ENCODE data around the gene PRM1. TPM values are rescaled to one million over a fixed set of nuclear protein-coding genes. Genes with fewer than 3 reads are reported as not detected.

The PRM1 gene
- total and polyA plus RNA-seq, 2 of the 13 experiments (the other 11 are each of a cell fraction or from before 2014, with no cell fraction given): not detected

DNA sequence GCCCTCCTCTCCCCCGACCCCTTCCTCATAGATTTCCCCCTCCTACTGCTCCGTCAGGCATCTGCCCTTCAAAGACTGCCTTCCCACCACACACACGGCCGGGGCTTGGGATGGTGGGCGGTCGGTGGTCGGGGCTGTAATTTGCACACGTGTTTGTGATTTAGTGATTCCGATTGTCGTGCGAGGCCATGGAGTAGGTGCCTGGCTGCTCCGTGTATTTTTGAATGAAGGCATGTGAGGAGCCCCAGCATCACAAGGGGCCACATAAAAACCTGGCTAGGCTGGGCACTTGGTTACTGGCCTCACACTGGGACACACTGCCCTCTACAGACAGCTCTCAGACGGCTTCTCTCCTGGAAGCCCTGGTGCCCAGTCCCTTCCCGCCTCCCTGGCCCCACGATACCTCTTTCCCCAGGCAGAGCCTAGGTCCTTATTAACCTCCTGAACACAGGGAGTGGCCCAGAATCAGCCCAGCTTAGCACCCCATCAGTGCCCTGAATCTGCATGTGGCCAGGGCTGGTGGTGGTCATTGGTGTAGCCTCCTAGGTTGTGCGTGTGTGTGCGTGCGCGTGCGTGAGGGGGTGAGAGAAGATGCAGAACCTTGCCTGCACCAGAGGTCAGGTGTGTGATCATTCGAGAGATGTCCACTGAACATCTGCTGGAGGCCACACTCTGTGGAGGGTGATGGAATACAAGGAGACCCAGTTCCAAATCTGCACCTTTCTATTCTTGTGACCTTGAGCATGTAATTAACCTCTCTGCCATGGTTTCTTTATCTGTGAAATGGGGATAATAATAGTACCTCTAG is 23.8 kb downstream of the PRM1 start (continued):
- TF ChIP-seq, protein P1, sequence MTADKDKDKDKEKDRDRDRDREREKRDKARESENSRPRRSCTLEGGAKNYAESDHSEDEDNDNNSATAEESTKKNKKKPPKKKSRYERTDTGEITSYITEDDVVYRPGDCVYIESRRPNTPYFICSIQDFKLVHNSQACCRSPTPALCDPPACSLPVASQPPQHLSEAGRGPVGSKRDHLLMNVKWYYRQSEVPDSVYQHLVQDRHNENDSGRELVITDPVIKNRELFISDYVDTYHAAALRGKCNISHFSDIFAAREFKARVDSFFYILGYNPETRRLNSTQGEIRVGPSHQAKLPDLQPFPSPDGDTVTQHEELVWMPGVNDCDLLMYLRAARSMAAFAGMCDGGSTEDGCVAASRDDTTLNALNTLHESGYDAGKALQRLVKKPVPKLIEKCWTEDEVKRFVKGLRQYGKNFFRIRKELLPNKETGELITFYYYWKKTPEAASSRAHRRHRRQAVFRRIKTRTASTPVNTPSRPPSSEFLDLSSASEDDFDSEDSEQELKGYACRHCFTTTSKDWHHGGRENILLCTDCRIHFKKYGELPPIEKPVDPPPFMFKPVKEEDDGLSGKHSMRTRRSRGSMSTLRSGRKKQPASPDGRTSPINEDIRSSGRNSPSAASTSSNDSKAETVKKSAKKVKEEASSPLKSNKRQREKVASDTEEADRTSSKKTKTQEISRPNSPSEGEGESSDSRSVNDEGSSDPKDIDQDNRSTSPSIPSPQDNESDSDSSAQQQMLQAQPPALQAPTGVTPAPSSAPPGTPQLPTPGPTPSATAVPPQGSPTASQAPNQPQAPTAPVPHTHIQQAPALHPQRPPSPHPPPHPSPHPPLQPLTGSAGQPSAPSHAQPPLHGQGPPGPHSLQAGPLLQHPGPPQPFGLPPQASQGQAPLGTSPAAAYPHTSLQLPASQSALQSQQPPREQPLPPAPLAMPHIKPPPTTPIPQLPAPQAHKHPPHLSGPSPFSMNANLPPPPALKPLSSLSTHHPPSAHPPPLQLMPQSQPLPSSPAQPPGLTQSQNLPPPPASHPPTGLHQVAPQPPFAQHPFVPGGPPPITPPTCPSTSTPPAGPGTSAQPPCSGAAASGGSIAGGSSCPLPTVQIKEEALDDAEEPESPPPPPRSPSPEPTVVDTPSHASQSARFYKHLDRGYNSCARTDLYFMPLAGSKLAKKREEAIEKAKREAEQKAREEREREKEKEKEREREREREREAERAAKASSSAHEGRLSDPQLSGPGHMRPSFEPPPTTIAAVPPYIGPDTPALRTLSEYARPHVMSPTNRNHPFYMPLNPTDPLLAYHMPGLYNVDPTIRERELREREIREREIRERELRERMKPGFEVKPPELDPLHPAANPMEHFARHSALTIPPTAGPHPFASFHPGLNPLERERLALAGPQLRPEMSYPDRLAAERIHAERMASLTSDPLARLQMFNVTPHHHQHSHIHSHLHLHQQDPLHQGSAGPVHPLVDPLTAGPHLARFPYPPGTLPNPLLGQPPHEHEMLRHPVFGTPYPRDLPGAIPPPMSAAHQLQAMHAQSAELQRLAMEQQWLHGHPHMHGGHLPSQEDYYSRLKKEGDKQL (CRISPR knock-in tag; IDR thresholded peaks at IDR 0.05; ENCODE audit: low read depth): no peak
- peak; percentile 68; the same call in 1 of the 2 replicates for TF ChIP-seq ZNF782 (CRISPR knock-in tag; IDR thresholded peaks at IDR 0.05; ENCODE audit: borderline replicate concordance)
- TF ChIP-seq ZNF468 (CRISPR knock-in tag; IDR thresholded peaks at IDR 0.05): peak; percentile 72; the same call in 1 of the 2 replicates
- no peak for TF ChIP-seq TEAD3 (CRISPR knock-in tag; optimal IDR thresholded peaks at IDR 0.05; ENCODE audit: borderline replicate concordance)
- TF ChIP-seq ZNF883 (CRISPR knock-in tag; IDR thresholded peaks at IDR 0.05; ENCODE audit: not compliant biosample characterization): peak; percentile 77
- TF ChIP-seq HOXA3 (CRISPR knock-in tag; IDR thresholded peaks at IDR 0.05): peak; percentile 82
- TF ChIP-seq SATB2 (CRISPR knock-in tag; IDR thresholded peaks at IDR 0.05): peak; percentile 91; the same call in 1 of the 2 replicates
- TF ChIP-seq ZFYVE20 (CRISPR knock-in tag; IDR thresholded peaks at IDR 0.05; ENCODE audit: borderline replicate concordance, low read depth): no peak
- peak; percentile 71 for TF ChIP-seq ISL2 (CRISPR knock-in tag; IDR thresholded peaks at IDR 0.05)
- TF ChIP-seq SALL2 (CRISPR knock-in tag; IDR thresholded peaks at IDR 0.05): peak; percentile 85; the same call in 1 of the 2 replicates
- TF ChIP-seq IKZF1 (IDR thresholded peaks at IDR 0.05): no peak
- TF ChIP-seq, protein P2, sequence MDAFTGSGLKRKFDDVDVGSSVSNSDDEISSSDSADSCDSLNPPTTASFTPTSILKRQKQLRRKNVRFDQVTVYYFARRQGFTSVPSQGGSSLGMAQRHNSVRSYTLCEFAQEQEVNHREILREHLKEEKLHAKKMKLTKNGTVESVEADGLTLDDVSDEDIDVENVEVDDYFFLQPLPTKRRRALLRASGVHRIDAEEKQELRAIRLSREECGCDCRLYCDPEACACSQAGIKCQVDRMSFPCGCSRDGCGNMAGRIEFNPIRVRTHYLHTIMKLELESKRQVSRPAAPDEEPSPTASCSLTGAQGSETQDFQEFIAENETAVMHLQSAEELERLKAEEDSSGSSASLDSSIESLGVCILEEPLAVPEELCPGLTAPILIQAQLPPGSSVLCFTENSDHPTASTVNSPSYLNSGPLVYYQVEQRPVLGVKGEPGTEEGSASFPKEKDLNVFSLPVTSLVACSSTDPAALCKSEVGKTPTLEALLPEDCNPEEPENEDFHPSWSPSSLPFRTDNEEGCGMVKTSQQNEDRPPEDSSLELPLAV (CRISPR knock-in tag; conservative IDR thresholded peaks at IDR 0.05; ENCODE audit: low read depth): no peak
- TF ChIP-seq ARID2 (CRISPR knock-in tag; IDR thresholded peaks at IDR 0.05; ENCODE audit: borderline replicate concordance): peak; percentile 85; the same call in 1 of the 2 replicates
- TF ChIP-seq FOXA3 (CRISPR knock-in tag; IDR thresholded peaks at IDR 0.05): peak; percentile 51
- peak; percentile 41; the same call in 1 of the 2 replicates for TF ChIP-seq ZIK1 (CRISPR knock-in tag; IDR thresholded peaks at IDR 0.05; ENCODE audit: borderline replicate concordance, low read depth)
- no peak for TF ChIP-seq U2AF2 (IDR thresholded peaks at IDR 0.05; ENCODE audit: low read depth, low read length)
- no peak for TF ChIP-seq ZNF382 (CRISPR knock-in tag; IDR thresholded peaks at IDR 0.05; ENCODE audit: borderline replicate concordance)
- peak; percentile 98 for TF ChIP-seq ZNF556 (CRISPR knock-in tag; IDR thresholded peaks at IDR 0.05; ENCODE audit: borderline replicate concordance)
- no peak for TF ChIP-seq NONO (IDR thresholded peaks at IDR 0.05)
- peak; percentile 81 for TF ChIP-seq NONO (CRISPR knock-in tag; conservative IDR thresholded peaks at IDR 0.05)
- no peak for TF ChIP-seq MATR3 (CRISPR knock-in tag; IDR thresholded peaks at IDR 0.05)
- TF ChIP-seq SSRP1 (CRISPR knock-in tag; IDR thresholded peaks at IDR 0.05): peak; percentile 61; the same call in 1 of the 2 replicates
- peak; percentile 76; the same call in 1 of the 2 replicates for TF ChIP-seq ZNF543 (CRISPR knock-in tag; IDR thresholded peaks at IDR 0.05)
- 0 out of 2 replicates have a peak, but pooled peaks have one; percentile 6 for TF ChIP-seq KDM5B (CRISPR knock-in tag; IDR thresholded peaks at IDR 0.05; ENCODE audit: borderline replicate concordance)
